HEK293T (cell line): Measurements from ENCODE around the gene SETD4.

Experiments
- CTCF ChIA-PET: fragments of 350-600 bp; formaldehyde crosslinking; extraction: SDS; loops from one replicate; lab custom pipeline; 2021; ENCODE audit warnings: antibody characterized with exemption, inconsistent platforms; lab: Yijun Ruan, JAX
- POLR2A ChIA-PET: fragments of 350-600 bp; formaldehyde crosslinking; extraction: SDS; loops from one replicate; lab custom pipeline; 2020; ENCODE audit warnings: antibody characterized with exemption, inconsistent platforms; lab: Yijun Ruan, JAX
- DNase-seq: peaks from one replicate; pipeline ENCODE4 v3.0.0; 2012; ENCODE audit warnings: mixed read lengths; ENCODE audit errors: extremely low spot score
- ARNT ChIP-seq: fragments of 450-650 bp; IDR thresholded peaks from 2 replicates; pipeline ENCODE4 v1.6.1; 2017; ENCODE audit warnings: mild to moderate bottlenecking
- BHLHE40 ChIP-seq: fragments of 450-650 bp; IDR thresholded peaks from 2 replicates; pipeline ENCODE4 v1.6.1; 2016; ENCODE audit warnings: mild to moderate bottlenecking, moderate library complexity, borderline replicate concordance
- CTBP1 ChIP-seq: fragments of 450-650 bp; IDR thresholded peaks from 2 replicates; pipeline ENCODE4 v1.6.1; 2016; ENCODE audit warnings: borderline replicate concordance
- ELF4 ChIP-seq: fragments of 450-650 bp; IDR thresholded peaks from 2 replicates; pipeline ENCODE4 v1.6.1; 2017; ENCODE audit warnings: antibody characterized with exemption
- FOXA1 ChIP-seq: fragments of 450-650 bp; IDR thresholded peaks from 2 replicates; pipeline ENCODE4 v1.6.1; 2016; ENCODE audit warnings: mild to moderate bottlenecking
- FOXK2 ChIP-seq: fragments of 450-650 bp; IDR thresholded peaks from 2 replicates; pipeline ENCODE4 v1.6.1; 2016; ENCODE audit warnings: mild to moderate bottlenecking
- FOXM1 ChIP-seq: fragments of 450-650 bp; IDR thresholded peaks from 2 replicates; pipeline ENCODE4 v1.6.1; 2017; ENCODE audit warnings: mild to moderate bottlenecking, borderline replicate concordance
- HDGF ChIP-seq: fragments of 450-650 bp; IDR thresholded peaks from 2 replicates; pipeline ENCODE4 v1.6.1; 2017; ENCODE audit warnings: antibody characterized with exemption, borderline replicate concordance
- L3MBTL2 ChIP-seq: fragments of 450-650 bp; conservative IDR thresholded peaks from 2 replicates; pipeline ENCODE4 v1.6.1; 2016; ENCODE audit warnings: mild to moderate bottlenecking
- LEF1 ChIP-seq: fragments of 450-650 bp; IDR thresholded peaks from 2 replicates; pipeline ENCODE4 v1.6.1; 2017; ENCODE audit warnings: mild to moderate bottlenecking, borderline replicate concordance
- NFRKB ChIP-seq: fragments of 450-650 bp; IDR thresholded peaks from 2 replicates; pipeline ENCODE4 v1.6.1; 2016; ENCODE audit warnings: mild to moderate bottlenecking, moderate library complexity
- PKNOX1 ChIP-seq: fragments of 450-650 bp; IDR thresholded peaks from 2 replicates; pipeline ENCODE4 v1.6.1; 2016
- SP1 ChIP-seq: fragments of 450-650 bp; IDR thresholded peaks from 2 replicates; pipeline ENCODE4 v1.6.1; 2017
- SUZ12 ChIP-seq: fragments of 450-650 bp; IDR thresholded peaks from 2 replicates; pipeline ENCODE4 v1.6.1; 2016; ENCODE audit warnings: mild to moderate bottlenecking
- TARDBP ChIP-seq: fragments of 450-650 bp; IDR thresholded peaks from 2 replicates; pipeline ENCODE4 v1.6.1; 2016
- ZNF384 ChIP-seq: fragments of 450-650 bp; IDR thresholded peaks from 2 replicates; pipeline ENCODE4 v1.6.1; 2016

SETD4 gene

GRCh38 chr21:36045993-36046392 lies 14.3 kb downstream of the SETD4 start:
- ChIA-PET CTCF (no interaction called here), POLR2A (interaction anchor here (1.4 kb wide), 1 partner anchor 14 kb away, joined by 4 read pairs; the partner anchor contains the start of gene SETD4)
- DNase-seq: no peak
- no peak for TF ChIP-seq PKNOX1

DNA sequence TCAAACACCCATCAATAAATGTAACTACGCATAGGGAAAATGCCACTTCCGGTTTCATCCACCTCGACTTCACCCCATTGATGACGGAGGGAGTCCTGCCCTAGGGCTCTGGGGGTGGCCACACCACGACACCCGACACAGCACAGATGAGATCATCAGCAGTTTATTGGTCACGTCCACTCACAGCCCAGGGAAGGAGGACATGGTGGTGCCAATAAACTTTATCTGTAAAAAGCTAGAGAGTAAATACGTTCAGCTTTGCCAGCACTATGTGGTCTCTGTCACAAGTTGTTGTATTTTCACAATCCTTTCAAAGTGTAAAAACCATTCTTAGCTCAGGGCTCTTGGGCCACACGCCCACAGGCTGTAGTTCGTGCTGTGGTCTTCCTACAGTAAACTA lies 16.3 kb downstream of the SETD4 start:
- ChIA-PET POLR2A (interaction anchor here (1.5 kb wide), 1 partner anchor 16 kb away, joined by 6 read pairs; the partner anchor contains the start of gene SETD4), CTCF (no interaction called here)
- no peak for TF ChIP-seq SP1
- no peak for TF ChIP-seq LEF1
- no peak for TF ChIP-seq ZNF384
- TF ChIP-seq ARNT: no peak
- no peak for TF ChIP-seq ELF4
- no peak for TF ChIP-seq HDGF
- TF ChIP-seq L3MBTL2: no peak
- TF ChIP-seq FOXK2: no peak
- no peak for TF ChIP-seq NFRKB
- no peak for DNase-seq

DNA sequence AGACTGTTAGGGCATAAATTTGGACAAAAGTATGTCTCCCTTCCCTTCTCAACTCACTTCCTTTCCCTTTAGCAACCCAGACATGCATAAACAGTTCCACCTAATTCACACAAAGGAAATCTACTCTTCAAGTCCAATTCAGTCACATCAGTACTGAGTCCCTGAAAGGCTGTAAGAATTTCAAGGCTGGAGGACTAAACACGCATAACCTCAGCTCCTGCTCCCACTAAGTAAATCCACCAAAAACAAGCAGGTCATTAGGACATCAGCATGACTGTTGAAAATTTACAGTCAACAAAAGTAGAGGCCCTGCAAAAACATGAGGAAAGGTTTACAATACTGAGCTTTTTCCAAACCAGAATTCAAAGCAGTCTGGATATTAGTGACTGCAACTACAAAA lies 18.4 kb downstream of the SETD4 start:
- POLR2A ChIA-PET: interaction anchor here (1.6 kb wide), 1 partner anchor 18 kb away, joined by 4 read pairs; the partner anchor contains the start of gene SETD4
- CTCF ChIA-PET: interaction anchor here (0.8 kb wide), 1 partner anchor 14 kb away, joined by 3 read pairs; no protein-coding TSS in a partner anchor
- no peak for TF ChIP-seq ZNF384
- TF ChIP-seq NFRKB: no peak
- TF ChIP-seq HDGF: no peak
- no peak for TF ChIP-seq LEF1
- no peak for TF ChIP-seq SP1
- TF ChIP-seq CTBP1: no peak
- no peak for TF ChIP-seq FOXA1
- no peak for TF ChIP-seq TARDBP
- TF ChIP-seq PKNOX1: no peak
- TF ChIP-seq SUZ12: no peak
- no peak for TF ChIP-seq ARNT
- TF ChIP-seq ELF4: no peak
- no peak for TF ChIP-seq FOXK2
- TF ChIP-seq FOXM1: no peak
- DNase-seq: no peak

DNA sequence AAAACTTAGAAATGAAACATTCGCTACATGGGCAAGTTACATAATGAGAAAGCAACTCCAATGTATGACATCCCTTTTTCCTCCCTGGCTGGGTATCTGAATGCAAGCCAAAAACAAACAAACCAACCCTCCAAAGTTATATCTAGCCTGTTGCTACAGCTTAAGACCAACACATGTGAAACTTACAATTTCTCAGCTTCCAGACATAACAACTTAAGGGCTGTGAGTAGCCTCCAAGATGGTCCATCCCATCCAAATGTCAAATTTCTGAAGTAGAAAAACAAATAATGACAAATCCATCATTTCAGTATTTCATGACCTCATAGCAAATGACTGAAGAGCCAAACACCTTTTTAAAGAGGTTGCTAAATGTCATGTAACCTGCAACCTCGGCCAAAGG lies 19.9 kb downstream of the SETD4 start:
- ChIA-PET POLR2A (interaction anchor here (1.6 kb wide), 1 partner anchor 19 kb away, joined by 4 read pairs; the partner anchor contains the start of gene SETD4), CTCF (no interaction called here)
- no peak for DNase-seq
- TF ChIP-seq L3MBTL2: no peak
- TF ChIP-seq NFRKB: no peak
- TF ChIP-seq ELF4: no peak
- no peak for TF ChIP-seq TARDBP
- no peak for TF ChIP-seq ZNF384
- TF ChIP-seq SP1: no peak
- no peak for TF ChIP-seq PKNOX1
- TF ChIP-seq SUZ12: no peak
- no peak for TF ChIP-seq FOXK2
- TF ChIP-seq CTBP1: no peak
- TF ChIP-seq FOXM1: no peak
- TF ChIP-seq FOXA1: no peak
- TF ChIP-seq BHLHE40: no peak
- TF ChIP-seq HDGF: no peak
- TF ChIP-seq ARNT: no peak
- TF ChIP-seq LEF1: no peak

DNA sequence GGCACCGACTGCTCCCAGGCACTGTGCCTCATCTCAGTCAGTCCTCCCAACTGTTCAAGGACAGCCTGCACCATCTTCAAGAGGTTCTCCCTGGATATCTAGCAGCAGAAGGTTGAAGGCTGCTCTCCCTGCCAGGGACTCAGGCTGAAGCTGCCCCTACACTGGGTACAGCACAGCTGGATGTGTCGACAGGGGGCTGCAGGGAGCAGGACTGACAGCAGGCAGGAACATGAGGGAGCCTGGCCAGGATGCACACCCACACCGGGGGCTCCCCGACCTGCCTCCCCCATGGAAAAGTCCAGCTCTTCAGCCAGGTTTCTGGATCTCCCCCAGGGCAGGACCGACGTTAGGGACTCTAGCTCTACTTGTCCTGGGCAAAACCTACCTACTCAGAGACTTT lies 20.5 kb downstream of the SETD4 start:
- POLR2A ChIA-PET: interaction anchor here (0.9 kb wide), 1 partner anchor 20 kb away, joined by 4 read pairs; the partner anchor contains the start of gene SETD4
- TF ChIP-seq TARDBP (no peak), CTBP1 (no peak), SP1 (no peak), FOXM1 (no peak), FOXK2 (no peak)
- CTCF ChIA-PET: interaction anchor here (0.7 kb wide), 1 partner anchor 42 kb away, joined by 3 read pairs; no protein-coding TSS in a partner anchor
- no peak for DNase-seq

DNA sequence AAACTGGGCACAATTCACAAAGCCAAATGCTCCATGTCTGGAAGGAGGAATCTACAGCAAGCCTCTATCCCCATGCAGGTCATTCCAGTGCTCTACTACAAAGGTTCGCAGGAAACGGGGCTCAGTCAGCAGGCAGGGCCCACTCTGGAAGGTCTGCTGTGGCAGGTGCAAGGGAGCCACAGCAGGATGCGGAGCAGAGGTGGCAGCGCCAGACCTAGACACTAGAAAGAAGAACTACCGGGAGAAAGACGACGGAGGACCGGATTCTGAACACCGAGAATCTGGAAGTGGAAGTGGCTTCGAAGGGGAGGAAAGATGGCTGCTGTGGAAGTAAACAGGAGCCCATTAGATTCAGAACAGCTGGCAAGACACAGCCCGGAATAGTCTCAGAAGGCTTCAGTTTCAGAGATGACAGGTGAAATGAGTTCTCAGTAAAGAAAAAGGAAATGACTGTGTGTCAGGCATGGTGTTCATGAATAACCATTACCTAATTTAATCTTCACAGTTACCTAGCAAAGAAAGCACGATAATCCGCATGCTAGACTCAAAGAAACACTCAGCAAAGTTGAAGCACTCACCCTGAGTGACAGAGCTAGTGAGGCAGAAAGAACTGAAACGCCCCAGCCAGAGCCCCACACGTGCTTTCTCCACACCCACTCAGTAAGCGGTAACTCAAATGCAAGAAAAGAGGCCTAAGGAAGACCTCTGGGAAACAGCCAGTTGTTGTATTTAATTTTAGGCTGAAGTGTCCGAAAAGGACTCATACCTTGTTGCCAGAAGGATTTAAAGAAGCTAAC lies 21.4 kb downstream of the SETD4 start:
- ChIA-PET POLR2A (interaction anchor here (0.9 kb wide), 1 partner anchor 21 kb away, joined by 4 read pairs; the partner anchor contains the start of gene SETD4), CTCF (no interaction called here)
- TF ChIP-seq HDGF (no peak), LEF1 (no peak), SUZ12 (no peak), SP1 (no peak), NFRKB (no peak), FOXA1 (no peak), ARNT (no peak), FOXK2 (no peak), ZNF384 (no peak), PKNOX1 (no peak), CTBP1 (no peak), TARDBP (no peak), ELF4 (no peak), L3MBTL2 (no peak), FOXM1 (no peak), BHLHE40 (no peak)
- DNase-seq: no peak
